Measurements from ENCODE around the gene KIAA1586.
"Not testable (repeated sequence)": the region's sequence is repeated elsewhere in the genome, so short reads cannot be mapped to it uniquely, and the experiment has no call there.

Gene KIAA1586

DNA sequence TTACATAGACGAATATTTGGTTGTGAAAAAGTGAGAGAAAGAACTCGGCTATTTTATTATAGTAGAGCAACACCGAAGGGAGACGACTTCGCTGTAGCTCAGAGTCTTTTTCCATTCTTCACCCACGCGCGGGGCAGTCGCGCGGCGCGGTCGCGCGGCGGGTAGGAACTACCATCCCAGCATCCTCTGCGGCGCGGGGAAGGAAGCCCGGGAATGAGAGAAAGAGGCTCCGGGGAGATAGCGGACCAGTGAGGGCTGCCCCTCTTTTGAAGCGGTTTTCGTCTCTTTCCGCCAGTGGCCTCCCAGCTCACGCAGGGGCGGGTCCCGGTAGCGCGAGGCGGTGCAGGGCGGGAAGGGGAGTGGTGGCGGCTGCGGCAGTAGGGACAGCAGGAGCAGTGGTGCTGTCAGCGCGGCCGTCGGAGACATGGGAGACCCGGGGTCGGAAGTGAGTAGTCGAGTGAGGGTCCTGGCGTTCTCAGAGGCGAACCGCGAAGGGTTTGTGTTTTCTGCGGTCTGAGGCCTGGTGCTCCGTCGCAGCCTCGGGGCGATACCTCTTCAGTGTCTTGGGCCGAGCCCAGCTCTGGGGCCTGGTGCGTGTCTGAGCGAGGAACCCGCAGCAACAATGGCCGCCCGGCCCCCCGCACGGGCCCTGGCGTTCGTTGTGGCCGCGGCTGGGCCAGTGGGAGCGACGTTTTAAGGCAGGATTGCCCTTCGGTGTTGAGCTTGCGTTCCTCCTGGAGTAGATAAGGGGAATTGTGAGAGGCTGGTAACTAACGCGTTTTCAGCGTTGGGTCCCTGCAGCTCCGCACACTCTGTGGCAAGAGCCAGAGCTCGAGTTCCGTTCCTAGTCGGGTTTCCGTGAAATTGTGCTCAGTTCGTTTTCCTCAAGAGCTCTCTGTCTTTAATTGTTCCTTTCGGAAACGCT is at the start of gene KIAA1586:
KIAA1586 (plus strand) TSS at position 362 of the 925 bp plus-strand sequence; CDS start at position 425, 63 bp downstream.
- in situ Hi-C loops (cut with HindIII; ENCODE audit: low pct_unique_long_range_greater_than_20kb, low sequenced_read_pairs): not testable (repeated sequence)
- DNase-seq (ENCODE audit: low read depth in 1 of 2, low spot score in 1 of 2): peak; percentile 83 to 91

GRCh38 chr6:56999049-56999448 is 47.4 kb upstream of the KIAA1586 start:
- in situ Hi-C loops (cut with HindIII; ENCODE audit: low pct_unique_long_range_greater_than_20kb, low sequenced_read_pairs): no loop called here
- DNase-seq (ENCODE audit: low read depth in 1 of 2, low spot score in 1 of 2): no peak
- TF ChIP-seq JUND (IDR thresholded peaks at IDR 0.05; ENCODE audit: low read depth): no peak

DNA sequence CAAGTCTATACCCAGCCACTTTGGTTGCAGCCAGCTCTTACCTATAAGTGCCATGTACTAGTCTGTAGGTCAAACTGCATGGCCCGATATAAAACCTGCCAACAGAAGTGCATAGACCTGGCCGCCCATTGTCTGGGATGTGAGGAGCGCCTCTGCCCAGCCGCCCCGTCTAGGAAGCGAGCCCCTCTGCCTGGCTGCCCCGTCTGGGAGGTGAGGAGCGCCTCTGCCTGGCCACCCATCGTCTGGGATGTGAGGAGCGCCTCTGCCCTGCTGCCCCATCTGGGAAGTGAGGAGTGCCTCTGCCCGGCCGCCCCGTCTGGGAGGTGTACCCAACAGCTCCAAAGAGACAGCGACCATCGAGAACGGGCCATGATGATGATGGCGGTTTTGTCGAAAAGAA is 46.7 kb upstream of the KIAA1586 start:
- in situ Hi-C loops (cut with HindIII; ENCODE audit: low pct_unique_long_range_greater_than_20kb, low sequenced_read_pairs); DNase-seq (ENCODE audit: low read depth in 1 of 2, low spot score in 1 of 2): not testable (repeated sequence)

DNA sequence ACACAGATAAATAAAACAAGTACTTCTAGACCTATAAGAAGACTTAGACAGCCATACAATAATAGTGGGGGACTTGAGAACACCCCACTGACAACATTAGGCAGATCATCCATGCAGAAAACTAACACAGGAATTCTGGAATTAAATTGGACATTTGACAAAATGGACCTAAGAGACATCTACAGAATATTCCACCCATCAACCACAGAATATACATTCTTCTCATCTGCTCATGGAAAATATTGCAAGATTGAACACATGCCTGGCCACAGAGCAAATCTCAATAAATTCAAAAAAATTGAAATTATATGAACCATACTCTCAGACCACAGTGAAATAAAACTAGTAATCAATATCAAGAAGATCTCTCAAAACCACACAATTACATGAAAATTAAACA is 44.3 kb upstream of the KIAA1586 start:
- no peak for TF ChIP-seq JUND (IDR thresholded peaks at IDR 0.05; ENCODE audit: low read depth)
- no peak for DNase-seq (ENCODE audit: low read depth in 1 of 2, low spot score in 1 of 2)
- in situ Hi-C loops (cut with HindIII; ENCODE audit: low pct_unique_long_range_greater_than_20kb, low sequenced_read_pairs): no loop called here

- DNase-seq (ENCODE audit: low read depth in 1 of 2, low spot score in 1 of 2): no peak
- in situ Hi-C loops (cut with HindIII; ENCODE audit: low pct_unique_long_range_greater_than_20kb, low sequenced_read_pairs): no loop called here
- TF ChIP-seq JUND (IDR thresholded peaks at IDR 0.05; ENCODE audit: low read depth): no peak
Measured at GRCh38 chr6:57004292-57004691, 42.2 kb upstream of the KIAA1586 start.

GRCh38 chr6:57006101-57006500 is 40.4 kb upstream of the KIAA1586 start:
- in situ Hi-C loops (cut with HindIII; ENCODE audit: low pct_unique_long_range_greater_than_20kb, low sequenced_read_pairs): no loop called here
- TF ChIP-seq JUND (IDR thresholded peaks at IDR 0.05; ENCODE audit: low read depth): no peak
- no peak for DNase-seq (ENCODE audit: low read depth in 1 of 2, low spot score in 1 of 2)

DNA sequence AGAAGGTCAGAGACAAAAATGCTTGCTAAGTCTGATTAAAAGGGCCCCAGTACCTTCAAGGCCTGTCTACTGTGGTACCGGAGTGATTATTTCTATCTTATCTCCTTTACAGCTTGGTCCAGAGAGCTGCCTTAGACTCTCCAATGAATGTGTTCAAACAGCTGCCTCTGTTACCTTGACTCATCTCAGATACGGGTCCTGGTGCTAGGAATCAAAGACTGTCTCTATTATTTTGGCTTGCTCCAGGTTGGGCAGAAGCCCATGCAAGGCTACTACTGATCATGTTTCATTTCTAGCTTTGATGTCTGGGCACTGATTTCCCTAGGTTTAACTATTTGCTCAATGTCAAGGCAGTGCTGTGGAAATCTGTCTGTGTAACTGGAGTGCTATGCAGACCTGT is 38.4 kb upstream of the KIAA1586 start:
- DNase-seq (ENCODE audit: low read depth in 1 of 2, low spot score in 1 of 2); in situ Hi-C loops (cut with HindIII; ENCODE audit: low pct_unique_long_range_greater_than_20kb, low sequenced_read_pairs): not testable (repeated sequence)

DNA sequence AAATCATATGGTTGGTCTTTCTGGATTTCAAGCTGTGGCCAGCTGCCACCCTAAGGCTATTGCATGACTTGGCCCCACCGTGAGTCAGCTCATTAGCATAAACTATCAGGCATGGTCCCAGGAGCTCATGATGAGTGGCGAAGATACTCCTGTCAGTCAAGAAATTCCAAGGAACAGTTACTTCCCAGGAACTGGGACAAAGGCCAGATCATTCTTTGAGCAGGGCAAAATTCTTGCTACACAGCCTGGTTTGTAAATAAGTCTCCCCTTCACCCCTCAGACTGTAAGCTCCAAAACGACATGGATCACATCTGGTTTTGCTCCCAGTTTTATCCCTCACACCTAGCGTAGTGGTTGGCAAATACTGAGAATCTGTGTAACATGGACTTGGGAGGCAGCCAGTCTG is 33.0 kb upstream of the KIAA1586 start:
- in situ Hi-C loops (cut with HindIII; ENCODE audit: low pct_unique_long_range_greater_than_20kb, low sequenced_read_pairs): no loop called here
- no peak for TF ChIP-seq JUND (IDR thresholded peaks at IDR 0.05; ENCODE audit: low read depth)
- no peak for DNase-seq (ENCODE audit: low read depth in 1 of 2, low spot score in 1 of 2)

- DNase-seq (ENCODE audit: low read depth in 1 of 2, low spot score in 1 of 2): no peak
- in situ Hi-C loops (cut with HindIII; ENCODE audit: low pct_unique_long_range_greater_than_20kb, low sequenced_read_pairs): no loop called here
- TF ChIP-seq JUND (IDR thresholded peaks at IDR 0.05; ENCODE audit: low read depth): no peak
Measured at GRCh38 chr6:57017069-57017468, 29.4 kb upstream of the KIAA1586 start.

GRCh38 chr6:57017841-57018240 is 28.7 kb upstream of the KIAA1586 start:
- TF ChIP-seq JUND (IDR thresholded peaks at IDR 0.05; ENCODE audit: low read depth): no peak
- DNase-seq (ENCODE audit: low read depth in 1 of 2, low spot score in 1 of 2): no peak
- in situ Hi-C loops (cut with HindIII; ENCODE audit: low pct_unique_long_range_greater_than_20kb, low sequenced_read_pairs): no loop called here

DNA sequence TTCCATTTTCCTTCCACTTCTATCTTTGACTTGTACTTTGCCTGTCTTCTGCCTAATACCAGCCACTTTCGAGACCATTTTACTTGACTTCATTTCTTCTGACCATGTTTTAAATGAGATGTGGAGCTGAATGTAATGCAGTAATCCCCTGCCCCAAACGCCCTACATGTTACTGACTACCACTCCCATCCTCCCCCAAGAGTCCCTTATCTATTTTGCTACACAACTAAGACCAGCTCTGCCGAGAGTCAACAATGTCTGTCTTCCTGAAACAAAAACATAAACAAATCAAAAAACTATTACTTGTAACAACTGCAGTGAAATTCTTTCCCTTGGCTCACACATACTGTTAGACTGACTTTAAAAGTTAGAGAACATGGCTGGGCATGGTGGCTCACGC is 27.1 kb upstream of the KIAA1586 start:
- TF ChIP-seq JUND (IDR thresholded peaks at IDR 0.05; ENCODE audit: low read depth): no peak
- in situ Hi-C loops (cut with HindIII; ENCODE audit: low pct_unique_long_range_greater_than_20kb, low sequenced_read_pairs): no loop called here

DNA sequence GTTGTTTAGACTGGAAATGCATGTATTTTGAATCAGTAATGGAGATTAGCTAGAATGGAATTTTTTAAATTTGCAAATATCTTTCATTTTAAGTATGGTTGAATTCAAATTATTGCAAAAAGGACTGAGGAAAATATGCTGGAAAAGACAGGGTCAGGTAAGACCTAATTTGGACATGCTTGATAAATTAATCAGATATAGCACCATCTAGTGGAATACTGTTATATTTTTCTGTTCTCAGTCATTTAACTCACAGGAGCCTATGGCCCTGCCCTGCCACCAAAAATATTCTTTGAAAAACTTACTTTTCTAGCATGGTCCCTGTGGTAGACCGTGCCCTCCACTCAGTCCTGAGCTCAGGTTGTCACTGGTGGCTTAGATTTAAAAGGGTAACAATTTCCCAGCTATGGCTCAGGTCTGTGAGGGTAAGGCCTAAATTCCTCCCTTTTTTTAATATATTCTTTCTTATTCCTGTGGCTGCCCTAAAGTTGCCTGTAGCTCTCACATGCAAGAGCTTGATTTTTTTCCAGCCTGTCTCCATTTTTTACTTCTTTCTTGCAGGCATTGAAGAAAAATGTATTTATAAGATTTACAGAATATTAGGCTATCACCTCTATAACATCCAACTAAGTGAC is 25.3 kb upstream of the KIAA1586 start:
- in situ Hi-C loops (cut with HindIII; ENCODE audit: low pct_unique_long_range_greater_than_20kb, low sequenced_read_pairs): no loop called here
- DNase-seq (ENCODE audit: low read depth in 1 of 2, low spot score in 1 of 2): peak; percentile 46 to 58
- TF ChIP-seq JUND (IDR thresholded peaks at IDR 0.05; ENCODE audit: low read depth): no peak

More for the DNA sequence above, 27.1 kb upstream of the KIAA1586 start:
- DNase-seq (ENCODE audit: low read depth in 1 of 2, low spot score in 1 of 2): no peak

- in situ Hi-C loops (cut with HindIII; ENCODE audit: low pct_unique_long_range_greater_than_20kb, low sequenced_read_pairs): no loop called here
- TF ChIP-seq JUND (IDR thresholded peaks at IDR 0.05; ENCODE audit: low read depth): no peak
- no peak for DNase-seq (ENCODE audit: low read depth in 1 of 2, low spot score in 1 of 2)
Measured at GRCh38 chr6:57024321-57024720, 22.2 kb upstream of the KIAA1586 start.
